Gastrocnemius medialis (tissue), 4 donors: ENCODE data around the gene TEX51.

Experiments
- POLR2A ChIP-seq, 2 donors: fragments of 450-650 bp; IDR thresholded peaks; one replicate each; pipeline ENCODE4 v1.6.1; 2017; ENCODE audit warnings: antibody characterized with exemption in 2 of 2, mild to moderate bottlenecking in 2 of 2, moderate library complexity in 2 of 2
- TF ChIP-seq, protein P1 (sequence below), 5 experiments: fragments of 450-650 bp in 3 of 5; fragments of 200-600 bp in 2 of 5; sonication (generic) in 2 of 5; IDR thresholded peaks in 4 of 5; conservative IDR thresholded peaks in 1 of 5; 1 replicate in 4 of 5; 2 replicates in 1 of 5; pipeline ENCODE4 v1.5.1; 2016 to 2019; ENCODE audit warnings: antibody characterized with exemption in 5 of 5, mild to moderate bottlenecking in 3 of 5, moderate library complexity in 3 of 5

DNA sequence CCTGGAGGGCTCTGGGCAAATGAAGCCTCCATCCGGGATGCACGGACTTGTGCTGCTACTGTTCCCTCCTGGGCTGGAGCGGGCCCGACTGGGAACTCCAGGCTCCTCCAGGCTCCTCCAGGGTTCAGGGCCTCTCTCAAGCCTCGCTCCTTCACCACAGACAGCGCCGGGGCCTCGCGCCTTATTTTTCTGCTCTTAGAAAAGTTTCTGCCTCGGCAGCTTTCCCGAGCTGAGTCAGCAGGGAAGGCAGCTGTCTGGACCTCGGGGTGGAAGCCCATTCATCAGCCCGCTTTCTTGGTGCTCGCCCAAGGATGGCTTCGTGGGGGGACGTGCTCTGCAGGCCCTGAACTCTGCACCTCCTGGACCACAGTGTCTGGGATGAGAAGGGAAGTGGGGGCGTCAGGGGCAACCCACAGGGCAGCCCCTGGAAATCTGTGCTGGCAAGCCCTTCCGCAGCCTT is 12.9 kb upstream of the TEX51 start:
- TF ChIP-seq, protein P1, sequence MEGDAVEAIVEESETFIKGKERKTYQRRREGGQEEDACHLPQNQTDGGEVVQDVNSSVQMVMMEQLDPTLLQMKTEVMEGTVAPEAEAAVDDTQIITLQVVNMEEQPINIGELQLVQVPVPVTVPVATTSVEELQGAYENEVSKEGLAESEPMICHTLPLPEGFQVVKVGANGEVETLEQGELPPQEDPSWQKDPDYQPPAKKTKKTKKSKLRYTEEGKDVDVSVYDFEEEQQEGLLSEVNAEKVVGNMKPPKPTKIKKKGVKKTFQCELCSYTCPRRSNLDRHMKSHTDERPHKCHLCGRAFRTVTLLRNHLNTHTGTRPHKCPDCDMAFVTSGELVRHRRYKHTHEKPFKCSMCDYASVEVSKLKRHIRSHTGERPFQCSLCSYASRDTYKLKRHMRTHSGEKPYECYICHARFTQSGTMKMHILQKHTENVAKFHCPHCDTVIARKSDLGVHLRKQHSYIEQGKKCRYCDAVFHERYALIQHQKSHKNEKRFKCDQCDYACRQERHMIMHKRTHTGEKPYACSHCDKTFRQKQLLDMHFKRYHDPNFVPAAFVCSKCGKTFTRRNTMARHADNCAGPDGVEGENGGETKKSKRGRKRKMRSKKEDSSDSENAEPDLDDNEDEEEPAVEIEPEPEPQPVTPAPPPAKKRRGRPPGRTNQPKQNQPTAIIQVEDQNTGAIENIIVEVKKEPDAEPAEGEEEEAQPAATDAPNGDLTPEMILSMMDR (IDR thresholded peaks at IDR 0.05 in 4 of 5, conservative IDR thresholded peaks at IDR 0.05 in 1 of 5), result no peak
- TF ChIP-seq POLR2A (IDR thresholded peaks at IDR 0.05), result no peak
